HFFc6 (cell line): Measurements from ENCODE around the gene MCM9. TPM values are rescaled to one million over a fixed set of nuclear protein-coding genes. Genes with fewer than 3 reads are reported as not detected.

Source experiments
- DNase-seq: peaks from one replicate; pipeline ENCODE4 v3.0.0-alpha.2; 2018
- H3K27ac Mint-ChIP-seq: 2 replicates; pipeline ENCODE4 v1.8.0; 2020; ENCODE audit warnings: mild to moderate bottlenecking, mixed read lengths
- H3K27me3 Mint-ChIP-seq: 2 replicates; pipeline ENCODE4 v1.8.0; 2021; ENCODE audit warnings: mild to moderate bottlenecking, moderate library complexity, mixed read lengths; ENCODE audit not compliant: insufficient read depth
- H3K36me3 Mint-ChIP-seq: 2 replicates; pipeline ENCODE4 v1.8.0; 2021; ENCODE audit warnings: low read depth, mixed read lengths
- H3K4me1 Mint-ChIP-seq: 2 replicates; pipeline ENCODE4 v1.8.0; 2020; ENCODE audit warnings: low read depth, mixed read lengths
- H3K4me3 Mint-ChIP-seq: 2 replicates; pipeline ENCODE4 v1.8.0; 2020; ENCODE audit warnings: mild to moderate bottlenecking, moderate library complexity, mixed read lengths
- H3K9me3 Mint-ChIP-seq: 2 replicates; pipeline ENCODE4 v1.8.0; 2020; ENCODE audit warnings: mild to moderate bottlenecking, mixed read lengths
- total RNA-seq, 6 experiments: library from RNA; stranded (reverse); fragmentation: NEBNext Ultra II Directional; extraction: Animal tissue kit (Norgen Biotek cat#: 25700); gene quantifications; 2 replicates in 1 of 6; 3 replicates in 5 of 6; pipeline ENCODE4 v1.2.3, GENCODE V29; 2021
- TF ChIP-seq, protein P1 (sequence below): fragments of 200-600 bp; sonication (generic); IDR thresholded peaks from 2 replicates; pipeline ENCODE4 v1.5.0; 2021; ENCODE audit warnings: antibody characterized with exemption, mild to moderate bottlenecking

MCM9 gene
- total RNA-seq, 6 experiments from 2014 or later: 4.6 to 5.7 (median 5.0) TPM

GRCh38 chr6:118877806-118878205, 57.2 kb downstream of the MCM9 start:
- Mint-ChIP-seq H3K9me3 (no peaks in the 10 kb centered on the region), H3K36me3 (no peaks in the 10 kb centered on the region), H3K4me1 (peaks cover 29% of the 10 kb centered on the region), H3K4me3 (no peak overlapping the region), H3K27ac (no peak overlapping the region), H3K27me3 (peaks cover 2% of the 10 kb centered on the region; the same call in 1 of the 2 replicates)
- DNase-seq: no peak
- TF ChIP-seq, protein P1, sequence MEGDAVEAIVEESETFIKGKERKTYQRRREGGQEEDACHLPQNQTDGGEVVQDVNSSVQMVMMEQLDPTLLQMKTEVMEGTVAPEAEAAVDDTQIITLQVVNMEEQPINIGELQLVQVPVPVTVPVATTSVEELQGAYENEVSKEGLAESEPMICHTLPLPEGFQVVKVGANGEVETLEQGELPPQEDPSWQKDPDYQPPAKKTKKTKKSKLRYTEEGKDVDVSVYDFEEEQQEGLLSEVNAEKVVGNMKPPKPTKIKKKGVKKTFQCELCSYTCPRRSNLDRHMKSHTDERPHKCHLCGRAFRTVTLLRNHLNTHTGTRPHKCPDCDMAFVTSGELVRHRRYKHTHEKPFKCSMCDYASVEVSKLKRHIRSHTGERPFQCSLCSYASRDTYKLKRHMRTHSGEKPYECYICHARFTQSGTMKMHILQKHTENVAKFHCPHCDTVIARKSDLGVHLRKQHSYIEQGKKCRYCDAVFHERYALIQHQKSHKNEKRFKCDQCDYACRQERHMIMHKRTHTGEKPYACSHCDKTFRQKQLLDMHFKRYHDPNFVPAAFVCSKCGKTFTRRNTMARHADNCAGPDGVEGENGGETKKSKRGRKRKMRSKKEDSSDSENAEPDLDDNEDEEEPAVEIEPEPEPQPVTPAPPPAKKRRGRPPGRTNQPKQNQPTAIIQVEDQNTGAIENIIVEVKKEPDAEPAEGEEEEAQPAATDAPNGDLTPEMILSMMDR: no peak

- Mint-ChIP-seq H3K27me3 (peaks cover 2% of the 10 kb centered on the region; the same call in 1 of the 2 replicates), H3K9me3 (no peaks in the 10 kb centered on the region), H3K4me1 (peaks cover 35% of the 10 kb centered on the region), H3K27ac (peak overlapping the region; percentile 28; the same call in 1 of the 2 replicates), H3K36me3 (no peaks in the 10 kb centered on the region), H3K4me3 (no peak overlapping the region)
- DNase-seq: peak; percentile 27
- TF ChIP-seq, protein P1: no peak
These were observed 58.1 kb downstream of the MCM9 start for GRCh38 chr6:118876814-118877213.

- DNase-seq: peak; percentile 6
- Mint-ChIP-seq H3K9me3 (no peaks in the 10 kb centered on the region), H3K36me3 (no peaks in the 10 kb centered on the region)
These were observed 58.8 kb downstream of the MCM9 start for GRCh38 chr6:118876198-118876597.

GRCh38 chr6:118875672-118876071, 59.3 kb downstream of the MCM9 start:
- TF ChIP-seq, protein P1: no peak
- Mint-ChIP-seq H3K27ac (no peak overlapping the region), H3K4me3 (no peak overlapping the region), H3K4me1 (peaks cover 35% of the 10 kb centered on the region), H3K27me3 (peaks cover 2% of the 10 kb centered on the region; the same call in 1 of the 2 replicates), H3K36me3 (no peaks in the 10 kb centered on the region), H3K9me3 (no peaks in the 10 kb centered on the region)
- no peak for DNase-seq

More at GRCh38 chr6:118876198-118876597, 58.8 kb downstream of the MCM9 start:
- Mint-ChIP-seq H3K27ac (peak overlapping the region; percentile 13), H3K4me1 (peaks cover 35% of the 10 kb centered on the region), H3K4me3 (no peak overlapping the region), H3K27me3 (peaks cover 2% of the 10 kb centered on the region; the same call in 1 of the 2 replicates)
- TF ChIP-seq, protein P1: no peak

DNA sequence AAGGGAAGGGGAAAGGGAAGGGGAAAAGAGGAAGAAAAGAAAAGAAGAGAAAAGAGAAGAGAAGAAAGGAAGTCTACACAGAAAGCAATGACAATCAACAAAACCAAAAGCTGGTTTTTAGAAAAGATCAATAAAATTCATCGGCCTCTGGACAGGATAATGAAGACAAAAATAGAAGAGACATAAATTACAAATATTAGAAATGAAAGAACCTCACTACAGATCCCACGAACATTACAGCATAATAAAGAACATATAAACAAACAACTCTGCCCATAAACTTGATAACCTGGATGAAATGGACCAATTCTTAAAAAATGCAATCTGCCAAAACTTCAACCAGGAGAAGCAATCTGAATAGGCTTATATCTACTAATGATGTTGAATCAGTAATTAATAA, 61.7 kb downstream of the MCM9 start:
- peaks cover 53% of the 10 kb centered on the region for H3K4me1 Mint-ChIP-seq
- H3K9me3 Mint-ChIP-seq: no peaks in the 10 kb centered on the region
- H3K27ac Mint-ChIP-seq: no peak overlapping the region
- DNase-seq: no peak
- TF ChIP-seq, protein P1: no peak
- no peak overlapping the region for H3K4me3 Mint-ChIP-seq
- no peaks in the 10 kb centered on the region for H3K36me3 Mint-ChIP-seq
- peaks cover 2% of the 10 kb centered on the region; the same call in 1 of the 2 replicates for H3K27me3 Mint-ChIP-seq
